ENCODE data around the gene STRADA.

Gene STRADA

GRCh38 chr17:63758428-63758827 is 16.8 kb upstream of the STRADA start:
- in situ Hi-C loops (cut with MboI; ENCODE audit: low sequenced_read_pairs), result no loop called here

- in situ Hi-C loops (cut with MboI; ENCODE audit: low sequenced_read_pairs), result no loop called here
Measured at GRCh38 chr17:63754046-63754445, 12.4 kb upstream of the STRADA start.

DNA sequence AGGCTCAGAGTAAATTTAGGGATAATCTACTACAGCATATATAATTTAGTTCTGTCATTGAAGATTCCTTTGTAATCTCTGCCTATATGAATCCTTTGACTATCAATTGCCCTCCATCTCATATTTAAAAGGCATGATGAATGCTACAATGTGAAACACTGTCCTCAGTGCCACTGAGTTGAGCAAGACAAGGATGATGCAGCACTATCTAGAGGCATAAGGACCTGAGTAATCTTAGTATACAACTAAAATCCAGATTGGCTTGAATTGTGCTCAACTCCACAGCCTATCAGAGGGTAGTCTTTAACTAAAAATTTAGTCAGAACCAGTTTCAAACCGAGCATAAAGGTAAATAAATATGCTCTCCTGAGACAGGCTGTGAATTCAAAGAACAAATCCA is 11.6 kb upstream of the STRADA start:
- in situ Hi-C loops (cut with MboI; ENCODE audit: low sequenced_read_pairs), result no loop called here

GRCh38 chr17:63752707-63753106 is 11.1 kb upstream of the STRADA start:
- in situ Hi-C loops (cut with MboI; ENCODE audit: low sequenced_read_pairs), result no loop called here

DNA sequence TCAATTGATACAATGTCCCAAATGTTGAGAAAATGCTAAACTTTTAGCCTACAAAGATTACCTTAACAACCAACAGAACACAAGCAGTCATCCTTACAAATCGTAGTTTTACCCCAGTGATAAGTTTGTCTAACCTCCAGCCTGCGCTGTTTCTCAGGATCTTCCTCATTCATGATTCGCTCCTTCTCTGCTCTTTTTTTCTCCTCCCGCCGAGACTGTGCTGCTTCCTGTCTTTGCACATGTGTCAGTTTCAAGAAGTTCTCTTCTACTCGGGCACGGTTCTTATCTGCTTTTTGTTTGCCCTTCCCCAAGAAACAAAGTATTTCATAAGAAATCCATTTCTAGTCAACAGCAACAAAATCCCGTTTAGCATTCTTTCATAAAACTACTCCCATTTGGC is 10.2 kb upstream of the STRADA start:
- in situ Hi-C loops (cut with MboI; ENCODE audit: low sequenced_read_pairs), result no loop called here

GRCh38 chr17:63741143-63741407 is 524 bp downstream of the STRADA start:
- in situ Hi-C loops (cut with MboI; ENCODE audit: low sequenced_read_pairs), result no loop called here

- in situ Hi-C loops (cut with MboI; ENCODE audit: low sequenced_read_pairs), result no loop called here
Measured at GRCh38 chr17:63740464-63741142, 996 bp downstream of the STRADA start.

DNA sequence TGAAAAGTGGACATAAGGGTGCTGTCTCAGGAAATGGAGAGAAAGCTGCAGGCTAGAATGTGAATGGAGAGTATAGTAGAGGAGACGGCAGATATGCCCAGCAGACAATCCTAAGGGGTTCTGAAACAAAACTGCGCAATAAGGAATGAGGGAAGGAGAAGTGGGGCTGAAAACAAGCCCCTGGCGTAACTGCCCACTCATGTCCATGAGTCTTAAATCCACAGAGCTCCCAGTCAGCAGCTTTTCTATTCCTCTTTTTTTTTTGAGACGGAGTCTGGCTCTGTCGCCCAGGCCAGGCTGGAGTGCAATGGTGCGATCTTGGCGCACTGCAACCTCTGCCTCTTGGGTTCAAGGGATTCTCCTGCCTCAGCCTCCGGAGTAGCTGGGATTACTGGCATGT is 5.9 kb downstream of the STRADA start:
- in situ Hi-C loops (cut with MboI; ENCODE audit: low sequenced_read_pairs), result no loop called here

DNA sequence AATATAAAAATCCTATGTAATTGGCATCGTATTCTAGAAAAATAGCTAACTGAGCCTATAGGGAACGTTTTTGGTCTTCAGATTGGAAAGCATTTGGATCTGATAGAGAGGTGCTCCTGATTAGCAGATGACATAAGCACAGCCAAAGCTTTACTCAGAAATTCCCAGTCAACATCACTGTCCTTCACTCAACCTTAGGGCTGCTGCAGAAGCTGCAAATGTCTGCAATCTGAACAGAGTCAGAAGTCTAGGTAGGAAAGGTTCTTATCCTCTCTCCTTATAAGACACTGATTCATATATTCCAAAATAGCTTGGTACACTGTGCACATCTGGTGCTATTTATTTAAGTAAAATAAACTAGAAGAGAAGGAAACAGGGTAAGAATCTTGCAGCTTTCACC is 19.2 kb downstream of the STRADA start:
- in situ Hi-C loops (cut with MboI; ENCODE audit: low sequenced_read_pairs), result loop anchor here (25.0 kb wide), 1 partner anchor 285 kb away; the partner anchor contains the start of gene CYB561

- in situ Hi-C loops (cut with MboI; ENCODE audit: low sequenced_read_pairs), result loop anchor here (25.0 kb wide), 1 partner anchor 283 kb away; the partner anchor contains the start of gene CYB561
Measured at GRCh38 chr17:63720194-63720593, 21.4 kb downstream of the STRADA start.

- in situ Hi-C loops (cut with MboI; ENCODE audit: low sequenced_read_pairs), result loop anchor here (25.0 kb wide), 1 partner anchor 282 kb away; the partner anchor contains the start of gene CYB561
Measured at GRCh38 chr17:63718988-63719387, 22.6 kb downstream of the STRADA start.

DNA sequence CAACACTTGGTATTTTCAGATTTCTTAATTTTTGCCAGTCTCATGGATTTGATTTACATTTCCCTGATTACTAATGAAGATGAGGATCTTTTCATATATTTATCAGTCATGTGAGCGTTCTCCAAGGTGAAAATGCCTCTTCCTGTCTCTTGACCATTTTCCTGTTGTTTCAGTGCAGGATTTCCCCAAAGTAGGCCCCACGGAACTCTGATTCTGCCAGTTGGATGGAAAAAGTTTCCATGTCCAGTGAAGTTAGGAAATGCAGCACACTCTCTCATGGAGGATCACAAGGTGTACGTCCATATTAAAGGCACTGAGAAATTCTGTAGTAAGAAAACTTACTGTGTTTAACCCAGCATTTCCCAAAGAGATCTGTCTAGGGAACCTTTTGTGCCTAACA is 25.2 kb downstream of the STRADA start:
- in situ Hi-C loops (cut with MboI; ENCODE audit: low sequenced_read_pairs), result loop anchor here (25.0 kb wide), 1 partner anchor 279 kb away; the partner anchor contains the start of gene CYB561

GRCh38 chr17:63714550-63715277 is 26.9 kb downstream of the STRADA start:
- in situ Hi-C loops (cut with MboI; ENCODE audit: low sequenced_read_pairs), result loop anchor here (25.0 kb wide), 1 partner anchor 277 kb away; the partner anchor contains the start of gene CYB561

DNA sequence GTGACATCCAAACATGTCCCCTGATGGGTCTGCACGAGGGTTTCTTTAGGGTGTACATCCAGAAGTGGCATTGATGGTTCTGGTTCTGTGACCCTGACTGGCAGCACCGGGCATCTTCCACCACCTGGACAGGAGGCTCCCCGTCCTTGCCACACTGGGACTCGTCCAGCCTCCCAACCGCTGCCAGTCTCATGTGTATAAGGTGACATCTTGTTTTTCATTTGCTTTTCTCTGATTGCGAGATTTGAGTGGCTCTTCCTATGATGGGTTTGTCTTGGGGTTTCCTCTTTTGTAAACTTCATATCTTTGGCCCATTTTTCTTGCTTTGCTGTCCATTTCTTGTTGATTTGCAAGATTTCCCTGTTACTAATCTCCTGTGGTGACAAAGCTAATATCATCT is 32.5 kb downstream of the STRADA start:
- in situ Hi-C loops (cut with MboI; ENCODE audit: low sequenced_read_pairs), result loop anchor here (25.0 kb wide), 1 partner anchor 272 kb away; the partner anchor contains the start of gene CYB561

DNA sequence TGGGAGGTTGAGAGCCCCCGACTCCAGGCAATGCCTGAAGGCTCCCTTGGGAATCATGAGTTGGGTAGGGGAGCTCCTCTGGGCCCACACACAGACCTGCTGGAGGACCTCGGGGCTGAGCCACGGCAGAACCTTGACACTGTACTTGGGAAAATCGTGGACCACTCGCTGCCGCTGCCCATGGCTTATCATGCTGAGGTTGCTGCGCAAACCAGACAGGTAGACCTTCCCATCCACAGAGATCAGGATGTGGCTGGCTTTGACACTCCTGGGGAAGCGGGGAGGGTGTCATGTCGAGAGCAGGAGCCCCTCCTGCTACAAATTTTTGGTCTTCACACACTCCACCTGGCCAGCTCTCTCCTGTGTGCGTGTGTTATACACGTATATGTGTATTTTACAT is 34.4 kb downstream of the STRADA start:
- in situ Hi-C loops (cut with MboI; ENCODE audit: low sequenced_read_pairs), result loop anchor here (25.0 kb wide), 1 partner anchor 270 kb away; the partner anchor contains the start of gene CYB561

GRCh38 chr17:63706336-63707082 is 35.1 kb downstream of the STRADA start:
- in situ Hi-C loops (cut with MboI; ENCODE audit: low sequenced_read_pairs), result loop anchor here (25.0 kb wide), 1 partner anchor 269 kb away; the partner anchor contains the start of gene CYB561

DNA sequence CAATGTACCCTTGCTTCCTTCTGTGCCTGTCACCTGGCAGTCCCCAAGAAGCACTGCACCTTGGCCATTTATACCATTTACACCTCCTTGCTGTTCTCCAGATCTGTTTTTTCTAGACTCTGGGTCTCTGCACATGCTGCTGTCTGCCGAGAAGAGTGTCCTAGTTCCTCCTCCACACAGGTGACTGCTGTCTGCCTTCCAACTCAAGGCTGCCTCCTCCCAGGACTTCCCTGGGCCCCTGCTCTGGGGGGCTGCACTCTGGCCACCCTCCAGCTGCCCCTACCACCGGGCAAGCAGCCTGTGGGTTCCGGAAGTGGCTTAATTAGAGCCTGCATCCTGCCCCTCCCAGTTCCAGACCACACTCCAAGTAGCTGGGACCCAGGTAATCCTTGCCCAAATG is 35.9 kb downstream of the STRADA start:
- in situ Hi-C loops (cut with MboI; ENCODE audit: low sequenced_read_pairs), result loop anchor here (25.0 kb wide), 1 partner anchor 268 kb away; the partner anchor contains the start of gene CYB561

DNA sequence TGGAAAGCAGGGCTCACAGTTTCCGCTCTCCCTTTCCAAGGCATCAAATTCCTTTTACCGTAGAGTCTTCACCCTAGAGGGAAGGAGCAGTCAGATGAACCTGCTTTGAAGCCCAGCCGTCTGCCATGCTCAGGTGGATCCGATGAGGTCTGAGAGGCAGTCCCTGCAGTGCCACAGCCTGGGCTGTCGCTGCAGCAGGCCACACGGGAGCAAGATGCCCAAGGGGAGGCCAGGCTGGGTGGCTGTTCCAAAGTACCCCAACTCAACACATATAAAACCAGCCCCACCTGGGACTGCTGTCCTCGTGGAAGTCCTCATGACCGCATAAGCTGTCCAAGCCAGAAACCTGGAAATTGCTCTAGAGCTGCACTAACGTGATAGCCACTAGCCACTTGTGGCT is 36.8 kb downstream of the STRADA start:
- in situ Hi-C loops (cut with MboI; ENCODE audit: low sequenced_read_pairs), result loop anchor here (25.0 kb wide), 1 partner anchor 268 kb away; the partner anchor contains the start of gene CYB561

DNA sequence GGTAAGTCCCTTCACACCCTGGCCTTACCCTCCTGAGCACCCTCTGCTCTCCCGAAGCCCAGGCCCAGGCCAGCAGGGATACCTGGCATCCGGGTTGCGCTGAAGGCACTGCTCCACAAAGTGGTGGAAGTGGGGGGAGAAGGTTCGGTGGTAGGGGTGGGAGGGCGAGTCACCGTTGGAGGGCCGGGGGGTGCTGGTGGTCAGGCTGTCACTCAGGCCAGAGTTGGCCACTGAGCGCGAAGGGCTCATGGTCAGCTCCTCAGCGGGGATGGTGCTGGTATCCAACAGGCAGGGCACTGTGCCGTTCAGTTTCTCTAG is 37.4 kb downstream of the STRADA start:
- in situ Hi-C loops (cut with MboI; ENCODE audit: low sequenced_read_pairs), result loop anchor here (25.0 kb wide), 1 partner anchor 267 kb away; the partner anchor contains the start of gene CYB561

DNA sequence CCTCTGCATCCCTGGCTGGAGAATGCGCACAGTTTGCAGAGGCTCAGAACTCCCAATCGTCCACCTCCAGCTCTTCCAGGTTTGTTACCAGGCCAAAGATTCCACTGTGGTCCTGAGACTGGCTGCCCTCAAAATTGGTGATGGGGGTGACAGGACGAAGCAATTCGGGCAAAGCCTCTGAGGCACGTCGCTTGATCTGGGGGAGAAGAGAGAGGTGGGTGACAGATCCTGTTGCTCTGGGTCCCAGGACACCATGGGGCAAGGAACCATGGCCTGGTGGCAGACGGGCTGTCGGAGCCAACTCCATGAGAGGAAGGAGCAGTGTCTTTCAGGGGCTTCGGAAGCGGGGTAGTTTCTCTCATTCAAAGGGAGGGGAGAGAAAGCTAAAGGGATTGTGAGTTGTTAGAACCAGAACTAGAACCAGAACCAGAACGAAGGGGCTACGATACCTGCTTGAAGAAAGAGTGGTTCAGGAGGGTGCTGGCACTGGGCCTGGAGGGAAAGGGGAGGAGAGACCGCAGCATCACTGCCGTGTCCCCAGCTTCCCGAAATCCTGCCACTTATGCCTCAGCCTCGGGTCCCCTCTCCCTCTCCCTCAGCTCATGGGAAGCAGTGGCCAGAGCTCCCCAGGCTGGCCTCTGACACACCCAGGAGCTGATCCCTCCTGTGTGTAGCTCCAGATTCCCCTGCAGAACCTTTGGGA is 37.9 kb downstream of the STRADA start:
- in situ Hi-C loops (cut with MboI; ENCODE audit: low sequenced_read_pairs), result loop anchor here (25.0 kb wide), 1 partner anchor 266 kb away; the partner anchor contains the start of gene CYB561

GRCh38 chr17:63703029-63703428 is 38.6 kb downstream of the STRADA start:
- in situ Hi-C loops (cut with MboI; ENCODE audit: low sequenced_read_pairs), result loop anchor here (25.0 kb wide), 1 partner anchor 266 kb away; the partner anchor contains the start of gene CYB561
